ENCODE results near the gene CLDN19. TPM values are rescaled to one million over a fixed set of nuclear protein-coding genes. Genes with fewer than 3 reads are reported as not detected.

The CLDN19 gene, protein sequence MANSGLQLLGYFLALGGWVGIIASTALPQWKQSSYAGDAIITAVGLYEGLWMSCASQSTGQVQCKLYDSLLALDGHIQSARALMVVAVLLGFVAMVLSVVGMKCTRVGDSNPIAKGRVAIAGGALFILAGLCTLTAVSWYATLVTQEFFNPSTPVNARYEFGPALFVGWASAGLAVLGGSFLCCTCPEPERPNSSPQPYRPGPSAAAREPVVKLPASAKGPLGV
- 0.31 TPM for polyA plus RNA-seq (ENCODE audit: insufficient read length)

DNA sequence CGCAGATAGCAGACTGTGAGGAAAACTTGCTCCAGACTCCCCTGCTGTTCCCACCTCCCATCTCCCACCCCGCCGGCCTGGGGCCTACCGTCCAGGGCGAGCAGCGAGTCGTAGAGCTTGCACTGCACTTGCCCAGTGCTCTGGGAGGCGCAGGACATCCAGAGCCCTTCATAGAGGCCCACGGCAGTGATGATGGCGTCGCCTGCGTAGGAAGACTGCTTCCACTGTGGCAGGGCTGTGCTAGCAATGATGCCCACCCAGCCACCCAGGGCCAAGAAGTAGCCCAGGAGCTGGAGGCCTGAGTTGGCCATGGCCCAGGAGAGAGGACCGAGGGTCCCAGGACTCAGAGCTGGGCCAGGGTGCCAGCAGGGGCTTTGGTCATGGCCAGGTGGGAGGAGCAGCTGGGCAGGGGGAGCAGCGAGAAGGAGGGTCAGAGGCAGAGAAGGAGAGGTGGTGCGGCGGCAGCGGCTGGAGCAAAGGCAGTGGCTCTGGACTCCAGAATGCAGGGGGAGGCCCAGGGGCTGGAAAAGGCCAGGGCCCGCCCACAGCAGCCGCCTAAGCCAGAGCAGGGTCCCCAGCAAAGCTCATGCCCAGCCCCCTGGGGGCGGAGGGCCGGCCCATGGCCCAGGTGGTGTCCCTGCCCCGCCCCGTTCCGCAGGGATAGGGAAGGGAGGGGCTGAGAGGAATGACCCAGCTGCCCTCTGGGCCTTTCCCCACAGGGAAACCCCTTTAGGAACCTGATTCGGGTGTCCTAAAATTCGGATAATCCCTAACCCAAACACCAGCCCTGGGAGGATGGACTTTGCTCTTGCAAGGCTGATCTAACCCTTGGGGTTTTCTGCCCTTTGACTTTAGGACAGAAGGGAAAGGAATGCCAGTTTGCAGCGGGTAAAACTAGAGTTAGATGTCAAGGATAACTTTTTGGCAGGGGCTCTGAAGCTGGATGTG, at the start of gene CLDN19:
CLDN19 (minus strand) TSS at position 484 of the 948 bp plus-strand sequence; CDS start at position 311, 173 bp downstream.
- no peak for DNase-seq

DNA sequence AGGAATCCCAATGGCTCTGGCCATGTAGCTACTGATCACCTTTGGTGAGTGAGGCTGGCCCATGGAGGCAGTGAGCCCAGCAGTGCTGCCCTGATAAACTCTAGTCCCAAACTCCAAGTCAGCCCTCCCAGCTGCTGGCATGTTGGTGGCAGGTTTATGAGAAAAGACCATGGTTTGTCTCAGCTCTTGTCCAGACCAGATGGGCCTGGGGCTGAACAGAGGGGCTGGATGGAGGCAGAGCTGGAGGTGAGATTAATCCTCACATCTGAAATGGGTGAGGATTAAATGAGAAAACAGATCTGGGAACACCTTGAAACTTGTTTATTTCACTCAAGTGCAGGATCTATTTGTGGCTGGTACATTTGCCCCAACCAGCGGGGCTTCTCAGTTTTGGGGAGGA, 48.0 kb upstream of the CLDN19 start:
- DNase-seq, result no peak

DNA sequence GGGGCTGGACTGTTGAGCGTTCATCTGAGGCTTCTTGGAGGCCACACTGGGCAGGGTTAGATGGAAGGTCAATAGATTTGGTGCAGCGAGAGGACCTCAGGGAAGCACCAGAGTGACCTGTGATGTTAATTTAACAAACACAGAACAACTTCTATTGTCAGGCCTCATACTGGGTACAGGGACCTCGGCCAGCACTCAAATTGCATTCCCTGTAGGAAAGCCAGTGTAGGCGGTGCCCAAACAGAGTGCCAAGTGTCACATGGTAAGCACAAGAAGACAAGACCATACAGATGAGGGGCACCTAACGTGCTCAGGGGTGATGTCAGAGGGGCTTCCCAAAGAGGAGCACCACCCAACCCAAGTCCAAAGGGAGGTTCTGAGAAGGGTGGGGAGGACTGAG, 46.1 kb upstream of the CLDN19 start:
- no peak for DNase-seq

DNA sequence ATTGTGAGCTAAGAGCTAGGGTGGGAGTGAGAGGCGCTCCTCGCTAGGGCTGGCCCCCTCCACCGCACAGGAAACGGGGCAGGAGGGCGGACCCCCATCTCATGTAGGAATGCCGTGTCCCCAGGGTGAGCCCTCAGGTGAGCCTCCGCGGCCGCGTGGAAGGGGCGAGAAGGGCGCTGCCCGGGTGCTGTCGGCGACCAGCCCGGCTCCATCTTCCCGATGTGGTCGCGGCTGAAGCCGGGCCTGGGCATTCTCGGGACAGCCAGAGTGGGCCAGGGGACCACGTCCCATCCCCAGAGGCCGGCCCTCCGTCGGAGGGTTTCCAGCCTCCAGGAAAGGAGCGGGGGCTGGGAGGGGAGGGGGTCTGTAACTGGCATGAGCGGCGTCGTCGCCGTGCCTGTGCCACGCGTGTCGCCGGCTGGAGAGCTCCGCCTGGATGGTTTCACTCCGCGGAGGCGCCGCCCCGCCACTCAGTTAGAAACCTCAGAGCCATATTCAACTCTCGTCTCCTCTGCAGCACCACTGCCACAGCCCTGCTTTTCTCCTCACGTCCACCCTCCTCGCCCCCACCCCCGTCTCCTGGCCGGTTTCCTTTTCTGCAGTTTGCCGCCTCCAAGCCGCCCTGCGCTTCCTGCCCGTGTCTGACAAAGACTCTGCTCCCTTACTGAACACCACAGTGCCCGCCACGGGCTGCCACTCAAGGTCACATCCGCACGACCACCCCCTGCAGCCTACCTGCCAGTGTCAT, 45.1 kb upstream of the CLDN19 start, which contains the start of gene TMEM269:
TMEM269 (plus strand) TSS at position 46 of the 748 bp plus-strand sequence. CDS start 4,903 bp downstream, outside the sequence.
- peak; percentile 26 for DNase-seq

DNA sequence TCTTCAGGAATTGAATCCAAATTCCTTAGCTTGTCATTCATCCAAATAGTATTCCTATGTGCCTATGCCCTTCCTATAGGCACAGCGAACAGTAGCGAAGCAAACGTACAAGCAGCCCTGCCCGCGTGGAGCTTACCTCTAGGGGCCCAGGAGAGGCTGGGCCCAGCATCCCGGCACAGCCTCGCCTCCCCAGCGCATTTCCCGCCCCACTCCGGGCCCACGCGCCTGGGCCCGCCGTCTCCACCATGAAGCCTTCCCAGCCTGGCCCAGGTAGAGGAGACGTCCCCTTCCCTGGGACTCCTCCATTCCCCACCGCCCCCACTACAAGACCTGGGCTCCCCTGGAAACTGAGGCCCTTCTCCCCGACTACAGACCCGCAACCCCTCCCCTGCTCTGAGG, 44.5 kb upstream of the CLDN19 start:
- no peak for DNase-seq

DNA sequence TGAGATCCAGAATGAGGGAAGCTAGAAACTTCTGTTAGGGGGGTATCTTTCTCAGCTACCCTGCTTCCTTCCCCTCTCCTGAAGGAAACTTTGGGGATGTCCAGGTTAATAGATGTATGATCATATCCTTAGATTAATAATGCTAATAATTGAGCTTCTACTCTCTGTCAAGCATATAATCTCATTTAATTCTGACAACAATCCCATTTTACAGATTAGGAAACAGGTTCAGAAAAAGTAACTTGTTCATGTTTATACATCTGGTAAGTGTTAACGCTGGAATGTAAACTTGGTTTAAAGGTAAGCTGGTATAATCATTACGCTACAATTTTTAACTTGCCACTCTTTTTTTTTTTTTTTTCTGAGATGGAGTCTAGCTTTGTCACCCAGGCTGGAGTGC, 43.1 kb upstream of the CLDN19 start:
- DNase-seq, result no peak

DNA sequence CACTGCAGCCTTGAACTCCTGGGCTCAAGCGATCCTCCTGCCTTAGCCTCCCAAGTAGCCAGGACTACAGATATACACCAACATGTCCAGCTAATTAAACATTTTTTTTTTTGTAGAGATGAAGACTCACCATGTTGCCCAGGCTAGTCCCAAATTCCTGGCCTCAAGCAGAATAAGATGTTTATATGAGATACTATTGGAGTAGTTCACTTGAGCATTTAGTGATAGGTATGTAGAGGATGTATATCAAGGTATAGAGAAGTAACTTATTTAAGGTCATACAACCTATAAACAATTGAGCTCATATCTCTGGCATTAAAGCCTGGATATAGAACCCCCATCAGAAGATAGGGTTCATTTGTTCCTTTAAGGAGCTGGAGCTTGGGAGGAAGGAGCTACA, 40.1 kb upstream of the CLDN19 start:
- no peak for DNase-seq

DNA sequence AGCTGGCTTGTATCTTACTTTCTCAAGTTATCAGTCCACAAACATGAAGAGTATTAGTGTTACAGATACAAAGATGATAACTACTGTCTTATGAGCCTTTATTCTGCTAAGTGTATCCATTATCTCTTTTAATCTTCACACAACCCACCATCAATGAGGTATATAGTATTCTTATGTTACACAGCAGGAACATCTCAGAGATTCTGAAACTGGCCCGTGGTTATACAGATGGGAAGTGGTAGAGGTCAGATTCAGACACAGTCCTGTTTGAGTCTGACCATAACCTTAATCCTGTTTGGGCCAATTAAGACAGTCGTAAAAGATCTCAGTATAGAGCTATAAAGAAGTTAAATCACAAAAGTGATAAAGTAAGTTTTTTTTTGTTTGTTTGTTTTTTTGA, 39.7 kb upstream of the CLDN19 start:
- DNase-seq, result no peak

DNA sequence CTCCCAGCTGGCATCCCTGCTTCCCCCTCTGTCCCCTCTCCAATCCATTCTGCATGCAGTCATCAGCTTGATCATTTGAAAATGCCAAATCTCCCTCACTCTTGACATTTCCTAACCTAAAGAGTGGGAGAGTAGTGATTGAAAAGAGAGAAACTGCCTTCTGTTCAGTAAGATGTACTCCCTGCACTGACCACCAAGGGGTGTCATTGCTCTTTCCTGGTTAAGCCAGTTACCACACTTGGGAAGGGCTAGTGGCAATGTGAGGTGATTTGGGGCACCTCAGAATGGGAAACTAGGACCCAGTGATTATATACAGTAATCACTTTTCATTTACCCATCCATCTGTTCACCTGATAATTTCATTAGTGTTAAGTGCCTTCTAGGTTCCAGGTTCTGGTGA, 37.8 kb upstream of the CLDN19 start:
- no peak for DNase-seq

DNA sequence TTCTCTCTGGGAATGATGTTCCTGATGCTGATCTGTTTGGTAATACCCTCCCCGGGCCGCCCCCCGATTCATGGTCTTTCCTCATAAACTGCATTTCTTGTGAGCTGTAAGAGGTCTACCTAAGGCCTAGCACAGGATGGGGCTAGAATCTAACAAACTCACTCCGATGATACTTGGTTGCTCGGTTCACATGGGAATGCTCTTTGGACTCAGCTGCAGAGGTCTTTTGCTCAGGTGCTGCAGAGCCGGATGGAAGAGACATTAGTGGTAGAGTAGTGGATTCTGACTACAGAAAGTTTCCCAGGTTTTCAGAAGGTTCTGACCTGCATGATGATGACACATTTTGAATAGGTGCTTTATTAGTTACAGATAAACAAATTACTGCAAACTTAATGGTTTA, 36.5 kb upstream of the CLDN19 start:
- no peak for DNase-seq

DNA sequence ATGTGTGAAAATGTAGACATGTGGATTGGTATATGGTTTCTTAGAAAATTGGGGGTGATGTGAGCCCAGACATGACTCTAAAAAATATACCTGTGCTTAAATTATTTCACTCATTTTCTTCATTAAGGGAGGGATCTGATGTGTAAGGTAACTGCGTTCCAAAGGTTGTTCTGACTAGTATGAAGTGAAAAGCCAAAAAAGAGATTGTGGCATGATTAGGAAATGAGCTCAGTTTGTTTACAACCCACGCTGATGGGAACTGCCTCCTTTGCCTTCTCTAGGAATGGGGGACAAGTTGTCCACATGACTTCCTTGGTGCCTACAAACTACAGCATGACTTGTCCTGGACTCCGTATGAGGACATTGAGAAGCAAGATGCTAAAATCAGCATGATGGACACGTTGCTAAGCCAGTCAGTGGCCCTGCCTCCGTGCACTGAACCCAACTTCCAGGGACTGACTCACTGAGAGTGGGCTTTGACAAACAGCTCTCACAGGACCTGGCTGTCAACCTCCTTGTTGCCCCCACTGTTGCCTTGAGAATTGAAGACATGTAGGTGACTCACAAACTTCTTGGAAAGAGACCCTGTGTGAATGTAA, 35.0 kb upstream of the CLDN19 start:
- no peak for DNase-seq

DNA sequence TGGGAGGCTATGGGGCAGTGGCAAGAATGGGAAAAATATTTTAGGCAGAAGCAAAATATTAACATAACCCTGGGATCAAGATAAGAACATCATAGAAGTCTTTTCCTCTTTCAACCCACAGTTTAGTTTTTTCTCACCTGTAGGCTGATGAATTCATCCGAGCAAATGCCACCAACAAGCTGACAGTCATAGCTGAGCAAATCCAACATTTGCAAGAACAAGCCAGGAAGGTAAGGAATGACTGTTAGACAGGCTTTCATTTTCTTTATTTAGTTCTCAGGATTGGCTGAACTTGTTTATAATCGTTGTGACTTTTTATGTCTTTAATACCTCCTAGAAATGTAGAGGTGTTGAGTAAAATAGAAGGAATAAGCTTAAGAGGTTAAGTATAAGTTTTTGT, 33.4 kb upstream of the CLDN19 start:
- no peak for DNase-seq

DNA sequence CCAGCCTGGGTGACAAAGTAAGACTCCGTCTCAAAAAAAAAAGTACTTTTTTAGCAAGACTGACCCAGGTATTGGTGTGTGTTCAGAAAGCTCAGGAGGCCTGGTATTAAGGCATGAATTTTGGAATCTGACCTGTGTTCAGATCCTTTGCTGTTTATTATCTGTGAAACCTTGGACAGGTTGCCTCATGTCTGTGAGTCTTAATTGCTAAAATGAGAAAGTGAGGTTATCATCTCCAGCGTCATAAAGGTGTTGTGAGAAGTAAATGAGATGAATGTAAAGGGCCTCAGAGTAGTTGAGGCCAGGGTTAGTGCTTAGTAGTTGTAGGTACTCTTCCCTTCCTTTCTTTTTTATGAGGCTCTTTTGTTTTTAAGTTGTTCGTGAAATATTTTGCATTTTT, 29.8 kb upstream of the CLDN19 start:
- DNase-seq, result no peak

DNA sequence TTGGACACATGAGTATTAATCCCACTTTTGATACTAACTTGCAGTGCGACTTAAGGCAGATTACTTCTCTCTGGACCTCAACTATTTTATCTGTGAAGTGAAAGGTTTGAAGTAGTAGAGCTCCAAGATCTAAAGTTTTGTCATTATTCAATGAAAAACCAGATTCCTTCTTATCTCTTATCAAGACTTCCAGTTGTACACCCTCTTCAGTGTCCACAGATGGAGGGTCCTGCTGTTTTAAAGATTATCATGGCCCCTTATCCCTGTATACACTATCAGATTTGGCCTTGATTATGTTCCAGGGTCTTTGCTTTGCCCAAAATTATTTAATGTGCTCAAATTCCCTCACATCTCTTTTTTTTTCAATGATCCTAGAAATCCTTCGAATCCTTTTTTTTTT, 28.1 kb upstream of the CLDN19 start:
- DNase-seq, result no peak

DNA sequence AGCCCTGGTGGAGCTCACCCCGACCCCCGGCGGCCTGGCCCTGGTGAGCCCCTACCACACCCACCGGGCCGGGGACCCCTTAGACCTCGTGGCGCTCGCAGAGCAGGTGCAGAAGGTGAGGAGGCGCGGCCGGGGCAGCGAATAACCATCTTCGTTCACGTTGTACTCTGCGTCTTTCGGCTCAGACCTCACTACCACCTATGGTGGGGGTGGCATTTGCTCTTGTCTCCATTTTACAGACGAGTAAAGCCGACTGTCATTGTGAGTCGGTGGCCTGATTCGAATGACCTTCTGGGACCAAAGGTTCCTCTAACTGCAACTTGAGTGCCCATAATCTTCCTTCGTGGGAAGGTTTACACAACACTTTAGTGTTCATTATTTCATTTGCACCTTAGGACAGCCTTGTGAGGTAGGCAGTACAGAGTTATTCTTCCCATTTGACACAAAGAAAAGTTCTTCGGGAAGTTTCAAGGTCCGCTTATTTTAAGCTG, 27.5 kb upstream of the CLDN19 start:
- DNase-seq, result no peak

DNA sequence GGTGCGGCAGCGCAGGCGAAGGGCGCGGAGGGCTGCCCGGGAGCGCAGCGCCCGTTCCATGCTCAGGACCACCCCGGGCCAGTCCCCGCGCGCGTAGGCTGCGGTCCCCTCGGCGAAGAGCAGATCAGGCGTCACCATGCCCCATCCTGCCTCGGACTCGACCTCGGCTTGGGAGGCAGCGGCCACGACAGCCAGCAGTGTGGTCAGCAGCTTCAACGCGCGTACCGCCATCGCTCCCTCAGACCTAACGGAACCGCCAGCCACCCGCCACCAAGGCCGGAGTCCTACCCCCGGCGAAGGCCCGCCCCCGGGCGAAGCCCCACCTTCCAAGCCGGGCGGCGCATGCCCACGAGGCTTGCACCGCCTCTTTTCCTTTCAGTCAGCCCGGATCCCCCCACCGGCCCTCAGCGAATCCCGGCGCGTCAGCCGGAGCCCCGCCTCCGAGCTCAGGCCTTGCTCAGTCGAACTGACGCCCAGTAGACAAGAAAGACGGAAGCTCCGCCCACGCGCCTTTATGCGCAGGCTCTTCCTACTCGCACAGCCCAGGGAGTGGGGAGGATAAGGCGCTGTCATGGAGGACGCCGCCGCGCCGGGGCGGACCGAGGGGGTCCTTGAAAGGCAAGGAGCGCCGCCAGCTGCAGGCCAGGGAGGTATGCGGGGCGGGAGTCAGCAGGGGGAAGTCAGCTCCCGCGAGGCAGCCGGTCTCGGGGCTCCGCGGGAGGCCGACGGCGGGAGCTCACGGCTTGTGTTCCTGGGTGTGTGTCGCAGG, 26.9 kb upstream of the CLDN19 start, which contains the start of the genes C1orf50 and P3H1:
C1orf50 (plus strand) TSS at position 509 of the 769 bp plus-strand sequence; CDS start at position 572, 63 bp downstream.
P3H1 (minus strand) TSS at position 288 of the 769 bp plus-strand sequence; CDS start at position 231, 57 bp downstream.
- DNase-seq, result peak; percentile 100

DNA sequence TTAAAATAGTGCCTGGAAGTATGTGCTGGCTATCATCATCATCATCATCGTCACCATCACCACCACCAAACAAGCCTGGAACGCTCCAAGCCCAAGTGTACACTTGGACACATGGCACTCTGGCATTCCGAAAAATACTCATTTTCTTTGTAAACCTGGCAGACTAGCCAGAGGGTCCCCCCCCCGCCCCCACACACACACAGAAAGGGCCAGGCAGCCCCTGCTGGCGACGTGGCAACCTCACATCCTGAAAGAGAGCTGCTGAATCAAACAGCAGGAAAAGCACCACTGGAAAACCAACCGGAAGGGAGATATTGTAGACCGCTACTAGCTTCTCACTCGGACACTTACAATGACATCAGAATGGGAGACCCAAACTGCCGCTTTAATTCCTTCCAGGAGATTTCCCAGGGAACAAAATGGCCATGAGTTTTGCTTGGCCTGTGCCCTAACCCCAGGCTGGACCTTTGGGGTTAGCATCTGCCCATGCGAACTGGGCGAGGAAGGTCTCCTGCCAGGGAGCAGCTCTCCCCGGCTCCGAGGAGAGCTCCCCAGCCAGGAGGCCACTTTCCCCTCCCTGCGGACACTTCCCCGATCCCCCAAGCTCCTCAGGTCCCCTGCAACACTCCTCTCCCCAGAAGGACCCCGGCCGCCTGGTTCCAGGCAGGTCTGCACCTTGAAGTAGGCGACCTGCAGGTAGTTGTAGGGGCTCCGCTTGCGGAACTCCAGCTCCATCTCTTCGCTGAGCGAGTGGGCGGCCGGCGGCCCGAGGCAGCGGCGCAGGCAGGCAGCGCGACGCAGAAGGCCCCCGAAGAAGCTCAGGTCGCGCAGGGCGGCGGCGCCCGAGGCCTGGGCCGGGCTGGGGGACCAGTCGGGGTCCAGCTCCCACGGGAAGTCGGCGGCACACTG, 26.1 kb upstream of the CLDN19 start:
- peak; percentile 63 for DNase-seq

DNA sequence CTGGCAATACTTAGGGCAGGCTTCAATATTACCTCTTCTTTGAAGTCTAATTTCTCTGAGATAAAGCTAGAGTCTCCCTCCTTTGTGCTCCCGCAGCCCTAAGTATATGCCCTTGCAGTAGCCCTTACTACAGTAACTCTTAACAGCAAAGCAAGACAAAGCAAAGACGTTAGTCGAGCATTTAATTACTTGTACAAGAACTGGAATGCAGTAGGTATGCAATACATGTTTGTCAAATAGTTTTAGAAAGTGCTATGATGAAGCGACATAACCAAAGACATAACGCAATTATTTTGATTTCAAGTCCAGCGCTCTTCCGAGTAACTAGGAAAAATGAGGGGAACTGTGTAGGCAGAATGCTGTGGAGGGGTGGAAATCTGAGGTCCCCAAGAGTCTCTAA, 25.2 kb upstream of the CLDN19 start:
- no peak for DNase-seq

DNA sequence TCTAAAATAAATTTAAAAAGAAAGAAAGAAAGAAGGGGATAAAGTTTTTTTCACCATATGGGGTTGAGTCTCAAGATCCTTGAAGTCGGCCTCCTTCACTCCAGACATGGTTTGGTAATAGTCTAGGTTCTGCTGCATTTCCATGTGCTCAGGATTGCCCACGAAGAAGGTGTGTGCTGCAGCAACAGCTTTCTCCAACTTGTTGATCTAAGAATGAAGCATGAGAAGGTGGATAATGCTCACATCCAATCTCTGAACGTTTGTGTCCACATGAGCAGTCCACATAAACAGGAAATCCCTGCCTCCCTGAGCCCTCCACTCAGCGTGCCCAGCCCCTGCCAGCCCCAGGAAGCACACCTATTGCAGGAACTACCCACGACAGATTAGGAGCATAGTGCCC, 22.2 kb upstream of the CLDN19 start:
- DNase-seq, result no peak

DNA sequence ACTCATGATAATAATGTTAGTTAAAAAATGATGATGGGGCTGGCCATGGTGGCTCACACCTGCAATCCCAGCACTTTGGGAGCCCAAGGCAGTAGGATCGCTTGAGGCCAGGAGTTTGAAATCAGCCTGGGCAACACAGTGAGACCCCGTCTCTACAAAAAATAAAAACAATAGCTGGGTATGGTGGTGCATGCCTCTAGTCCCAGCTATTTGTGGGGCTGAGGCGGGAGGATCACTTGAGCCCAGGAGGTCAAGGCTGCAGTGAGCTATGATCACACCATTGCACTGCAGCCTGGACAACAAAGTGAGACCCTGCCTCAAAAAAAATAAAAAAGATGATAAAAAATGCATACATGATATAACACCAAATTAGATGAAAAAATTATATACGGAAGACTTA, 21.5 kb upstream of the CLDN19 start:
- no peak for DNase-seq

Data from hindlimb muscle (tissue), 1 donor.